Endothelial cell of umbilical vein (primary cell): Measurements from ENCODE around the gene KATNAL2. TPM values are rescaled to one million over a fixed set of nuclear protein-coding genes. Genes with fewer than 3 reads are reported as not detected.

Source experiments
- BruUV-seq: library from RNA; stranded (reverse); fragments of 400-500 nt; replicated peaks from 2 replicates; lab custom pipeline; 2021; lab: Mats Ljungman, UMichigan
- CTCF ChIA-PET: fragments of 300-600, 350-600 bp; sonication (Branson Sonifier 250); formaldehyde crosslinking; loops from one replicate; lab custom pipeline; 2021; ENCODE audit warnings: antibody characterized with exemption, inconsistent platforms; lab: Charles Lee
- POLR2A ChIA-PET: fragments of 300-600, 350-600 bp; sonication (Branson Sonifier 250); formaldehyde crosslinking; loops from one replicate; lab custom pipeline; 2021; ENCODE audit warnings: antibody characterized with exemption, inconsistent platforms; lab: Charles Lee
- DNase-seq: peaks from one replicate; pipeline ENCODE4 v3.0.0-alpha.2; 2011; ENCODE audit warnings: low read depth, low spot score
- FAIRE-seq: peaks from 2 replicates; lab custom pipeline; 2011; peaks lifted over from hg19 to GRCh38; lab: Jason Lieb, UNC
- H2AFZ ChIP-seq: 2 replicates; pipeline ENCODE4 v1.6.0; 2012; ENCODE audit warnings: low read depth, low read length, control low read depth, inconsistent platforms
- H3K27ac ChIP-seq: 2 replicates; pipeline ENCODE4 v1.5.1; 2011; ENCODE audit warnings: low read depth, mild to moderate bottlenecking, control low read depth, low read length, moderate library complexity; ENCODE audit not compliant: insufficient read depth
- H3K27me3 ChIP-seq, 2 experiments: 2 replicates each; pipeline versions ENCODE4 v1.6.0 to v1.6.1; 2011; ENCODE audit warnings: low read length in 2 of 2, mixed read lengths in 1 of 2; ENCODE audit not compliant: control insufficient read depth in 2 of 2, insufficient read depth in 2 of 2
- H3K36me3 ChIP-seq, 2 experiments: 2 replicates in 1 of 2; 3 replicates in 1 of 2; pipeline ENCODE4 v1.5.1; 2011; ENCODE audit warnings: low read length in 2 of 2, mild to moderate bottlenecking in 1 of 2, moderate library complexity in 1 of 2; ENCODE audit not compliant: control insufficient read depth in 2 of 2, insufficient read depth in 2 of 2; ENCODE audit errors: extremely low read depth in 1 of 2
- H3K4me1 ChIP-seq: 3 replicates; pipeline ENCODE4 v1.5.1; 2011; ENCODE audit warnings: mild to moderate bottlenecking, low read length; ENCODE audit not compliant: control insufficient read depth, insufficient read depth; ENCODE audit errors: extremely low read depth
- H3K4me2 ChIP-seq: 2 replicates; pipeline ENCODE4 v1.6.1; 2011; ENCODE audit warnings: low read length, control low read depth, mixed read lengths; ENCODE audit not compliant: insufficient read depth
- H3K4me3 ChIP-seq, 3 experiments: fragments of 200-600 bp in 1 of 3; sonication (generic), shearing (Covaris generic) in 1 of 3; replicated peaks in 1 of 3; 2 replicates each; pipeline ENCODE4 v1.5.1; 2011 to 2016; ENCODE audit warnings: control low read depth in 3 of 3, low read length in 3 of 3, mild to moderate bottlenecking in 2 of 3, inconsistent platforms in 1 of 3, low read depth in 1 of 3, moderate library complexity in 1 of 3; ENCODE audit not compliant: insufficient read depth in 1 of 3
- H3K79me2 ChIP-seq: 2 replicates; pipeline ENCODE4 v1.6.0; 2012; ENCODE audit warnings: low read length, inconsistent platforms; ENCODE audit not compliant: control insufficient read depth, insufficient read depth
- H3K9ac ChIP-seq: replicated peaks from 2 replicates; pipeline ENCODE3; 2011; ENCODE audit warnings: low read length, control low read depth; ENCODE audit not compliant: insufficient read depth; ENCODE audit errors: extremely low read depth
- H3K9me1 ChIP-seq: replicated peaks from 3 replicates; pipeline ENCODE4 v1.6.0; 2011; ENCODE audit warnings: mild to moderate bottlenecking, low read length; ENCODE audit not compliant: control insufficient read depth, insufficient read depth; ENCODE audit errors: extremely low read depth
- H3K9me3 ChIP-seq: replicated peaks from 2 replicates; pipeline ENCODE4 v1.5.1; 2012; ENCODE audit warnings: low read length, inconsistent platforms; ENCODE audit not compliant: control insufficient read depth, insufficient read depth
- H4K20me1 ChIP-seq: replicated peaks from 2 replicates; pipeline ENCODE3; 2011; ENCODE audit warnings: mild to moderate bottlenecking, low read length; ENCODE audit not compliant: control insufficient read depth, insufficient read depth; ENCODE audit errors: extremely low read depth
- EZH2 ChIP-seq: IDR thresholded peaks from 2 replicates; pipeline ENCODE4 v1.6.1; 2012; ENCODE audit warnings: borderline replicate concordance, low read depth, mild to moderate bottlenecking, moderate library complexity, low read length, inconsistent platforms; ENCODE audit not compliant: severe bottlenecking
- FOS ChIP-seq: IDR thresholded peaks from 2 replicates; pipeline ENCODE4 v1.6.1; 2011; ENCODE audit warnings: mild to moderate bottlenecking, low read length, moderate library complexity, borderline replicate concordance; ENCODE audit not compliant: insufficient read depth
- GATA2 ChIP-seq: IDR thresholded peaks from 2 replicates; pipeline ENCODE4 v1.7.0; 2011; ENCODE audit warnings: low read depth, mild to moderate bottlenecking, moderate library complexity, mixed read lengths, low read length; ENCODE audit not compliant: insufficient read length, insufficient read depth
- JUN ChIP-seq: IDR thresholded peaks from 2 replicates; pipeline ENCODE4 v1.6.1; 2011; ENCODE audit warnings: borderline replicate concordance, low read depth; ENCODE audit not compliant: insufficient read length, insufficient read depth
- MYC ChIP-seq: IDR thresholded peaks from one replicate; pipeline ENCODE4 v1.6.1; 2011; ENCODE audit warnings: mild to moderate bottlenecking, low read depth, low read length
- POLR2A ChIP-seq: IDR thresholded peaks from 2 replicates; pipeline ENCODE4 v1.6.1; 2012; ENCODE audit warnings: low read depth, mild to moderate bottlenecking, control low read depth, low read length
- POLR2AphosphoS5 ChIP-seq: IDR thresholded peaks from 2 replicates; pipeline ENCODE4 v1.6.1; 2012; ENCODE audit warnings: low read depth, mild to moderate bottlenecking, control low read depth, low read length, moderate library complexity; ENCODE audit not compliant: insufficient read depth
- dilution Hi-C: fragments of 300-500 bp; cut with MboI; formaldehyde crosslinking; loops from one replicate; pipeline ENCODE4 v1.15.0; 2019; ENCODE audit warnings: low sequenced_read_pairs; ENCODE audit not compliant: extremely low pct_ligation_motif_present
- intact Hi-C: fragments of 100-400 bp; cut with micrococcal nuclease; formaldehyde crosslinking; loops from one replicate; pipeline ENCODE4 v1.10.0; 2022
- polyA plus RNA-seq, 4 experiments: library from polyadenylated mRNA; depleted of rRNA in 3 of 4; stranded (reverse) in 3 of 4; unstranded in 1 of 4; fragments of >200 nt; gene quantifications; 2 replicates each; pipeline versions ENCODE4 v1.2.1 to v1.2.3, GENCODE V29; 2011 to 2012; ENCODE audit warnings: missing spikeins in 1 of 4
- total RNA-seq: library from RNA; stranded (reverse); gene quantifications from 2 replicates; pipeline ENCODE4 v1.2.3, GENCODE V29; 2021
- TF ChIP-seq, protein P1 (sequence below), 2 donors: IDR thresholded peaks; 1 replicate in 1 of 2; 2 replicates in 1 of 2; pipeline ENCODE4 v1.5.1; 2011; ENCODE audit warnings: low read length in 2 of 2, mild to moderate bottlenecking in 2 of 2, moderate library complexity in 2 of 2, control low read depth in 1 of 2, inconsistent platforms in 1 of 2, low read depth in 1 of 2; ENCODE audit not compliant: insufficient read depth in 1 of 2; ENCODE audit errors: extremely low read depth in 1 of 2
- TF ChIP-seq, protein P2 (sequence below): IDR thresholded peaks from 2 replicates; pipeline ENCODE4 v1.6.1; 2011; ENCODE audit not compliant: insufficient read depth, insufficient read length

The KATNAL2 gene
- total and polyA plus RNA-seq, 2 donors (not counting 3 experiments of a cell fraction or from before 2014, with no cell fraction given) = 0.51 to 1.3 TPM

DNA sequence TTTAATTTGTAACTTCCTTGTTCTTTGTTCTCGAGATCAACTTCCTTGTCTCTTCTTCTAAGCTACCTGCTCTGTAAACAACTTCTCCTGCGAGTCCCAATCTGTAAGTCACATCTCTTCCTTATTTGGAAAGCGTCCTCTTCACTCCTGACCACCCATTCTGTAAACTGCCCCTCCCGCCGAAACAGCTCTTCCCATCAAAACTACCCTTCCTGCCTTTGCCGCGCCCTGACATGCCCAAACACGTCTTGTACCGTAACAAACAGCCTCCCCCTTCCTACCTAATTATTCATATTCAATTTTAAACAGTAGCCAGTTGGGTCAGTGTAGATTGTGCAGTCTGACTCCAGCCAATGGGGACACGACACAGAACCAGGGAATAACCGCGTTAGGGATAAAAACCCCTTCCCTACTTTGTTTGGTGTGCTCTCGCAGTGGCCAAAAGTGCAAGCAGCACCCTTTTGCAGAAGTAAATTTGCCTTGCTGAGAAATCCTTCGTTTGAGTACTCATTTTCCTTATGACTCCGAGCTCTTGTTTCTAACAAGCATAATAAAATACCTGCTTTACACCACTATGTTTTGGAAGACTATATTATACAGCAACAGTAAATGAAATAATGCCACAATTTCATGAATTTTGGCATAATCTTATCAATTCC, 39.9 kb upstream of the KATNAL2 start:
- Histone ChIP-seq H3K79me2 (peaks cover 3% of the 10 kb centered on the region), H2AFZ (no peak overlapping the region), H3K9ac (no peak overlapping the region), H3K9me3 (no peaks in the 10 kb centered on the region), H4K20me1 (no peaks in the 10 kb centered on the region), H3K27me3 (no peaks in the 10 kb centered on the region), H3K4me2 (no peak overlapping the region), H3K4me1 (no peaks in the 10 kb centered on the region), H3K9me1 (no peaks in the 10 kb centered on the region), H3K27ac (no peak overlapping the region), H3K36me3 (no peaks in the 10 kb centered on the region), H3K4me3 (no peak overlapping the region)
- intact Hi-C loops (no loop called here), dilution Hi-C loops (no loop called here)
- no peak for TF ChIP-seq POLR2A
- no peak for TF ChIP-seq POLR2AphosphoS5
- POLR2A ChIA-PET = no interaction called here
- DNase-seq = no peak
- no TSS peak for BruUV-seq
- CTCF ChIA-PET = no interaction called here
- FAIRE-seq = no peak

DNA sequence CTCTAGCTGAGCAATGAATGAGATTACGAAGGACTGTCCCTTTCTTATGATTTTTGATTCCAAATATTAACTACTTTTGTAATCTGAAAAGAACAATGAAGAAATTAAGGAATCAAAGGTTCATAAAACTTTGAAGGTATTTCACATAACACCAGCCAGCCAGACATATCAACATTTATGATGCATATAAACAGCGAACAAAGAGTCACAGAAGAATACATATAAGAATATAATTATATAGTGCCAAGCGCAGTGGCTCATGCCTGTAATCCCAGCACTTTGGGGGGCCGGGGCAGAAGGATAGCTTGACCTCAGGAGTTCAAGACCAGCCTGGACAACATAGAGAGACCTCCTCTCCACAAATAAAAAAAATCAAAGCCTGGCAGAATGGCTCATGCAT, 34.2 kb upstream of the KATNAL2 start:
- intact Hi-C loops = no loop called here
- H3K9ac ChIP-seq = no peak overlapping the region
- H4K20me1 ChIP-seq = no peaks in the 10 kb centered on the region
- no peaks in the 10 kb centered on the region for H3K36me3 ChIP-seq
- H3K4me3 ChIP-seq = no peak overlapping the region
- POLR2A ChIA-PET = no interaction called here
- no peaks in the 10 kb centered on the region for H3K9me1 ChIP-seq
- DNase-seq = no peak
- TF ChIP-seq MYC (no peak), EZH2 (no peak), FOS (no peak), JUN (no peak), POLR2A (no peak), GATA2 (no peak), POLR2AphosphoS5 (no peak)
- TF ChIP-seq, protein P1, sequence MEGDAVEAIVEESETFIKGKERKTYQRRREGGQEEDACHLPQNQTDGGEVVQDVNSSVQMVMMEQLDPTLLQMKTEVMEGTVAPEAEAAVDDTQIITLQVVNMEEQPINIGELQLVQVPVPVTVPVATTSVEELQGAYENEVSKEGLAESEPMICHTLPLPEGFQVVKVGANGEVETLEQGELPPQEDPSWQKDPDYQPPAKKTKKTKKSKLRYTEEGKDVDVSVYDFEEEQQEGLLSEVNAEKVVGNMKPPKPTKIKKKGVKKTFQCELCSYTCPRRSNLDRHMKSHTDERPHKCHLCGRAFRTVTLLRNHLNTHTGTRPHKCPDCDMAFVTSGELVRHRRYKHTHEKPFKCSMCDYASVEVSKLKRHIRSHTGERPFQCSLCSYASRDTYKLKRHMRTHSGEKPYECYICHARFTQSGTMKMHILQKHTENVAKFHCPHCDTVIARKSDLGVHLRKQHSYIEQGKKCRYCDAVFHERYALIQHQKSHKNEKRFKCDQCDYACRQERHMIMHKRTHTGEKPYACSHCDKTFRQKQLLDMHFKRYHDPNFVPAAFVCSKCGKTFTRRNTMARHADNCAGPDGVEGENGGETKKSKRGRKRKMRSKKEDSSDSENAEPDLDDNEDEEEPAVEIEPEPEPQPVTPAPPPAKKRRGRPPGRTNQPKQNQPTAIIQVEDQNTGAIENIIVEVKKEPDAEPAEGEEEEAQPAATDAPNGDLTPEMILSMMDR (IDR thresholded peaks at IDR 0.05; ENCODE audit: extremely low read depth in 1 of 2, insufficient read depth in 1 of 2, low read depth in 1 of 2, low read length in 2 of 2) = no peak
- TF ChIP-seq, protein P2, sequence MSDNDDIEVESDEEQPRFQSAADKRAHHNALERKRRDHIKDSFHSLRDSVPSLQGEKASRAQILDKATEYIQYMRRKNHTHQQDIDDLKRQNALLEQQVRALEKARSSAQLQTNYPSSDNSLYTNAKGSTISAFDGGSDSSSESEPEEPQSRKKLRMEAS = no peak
- peaks cover 3% of the 10 kb centered on the region for H3K79me2 ChIP-seq
- FAIRE-seq = no peak
- no TSS peak for BruUV-seq
- CTCF ChIA-PET = no interaction called here
- no peak overlapping the region for H3K27ac ChIP-seq
- H3K27me3 ChIP-seq = no peaks in the 10 kb centered on the region
- no peaks in the 10 kb centered on the region for H3K9me3 ChIP-seq
- H2AFZ ChIP-seq = no peak overlapping the region
- no peaks in the 10 kb centered on the region for H3K4me1 ChIP-seq
- no peak overlapping the region for H3K4me2 ChIP-seq
- dilution Hi-C loops = no loop called here
